Measurements from ENCODE around the gene LDB3. TPM values are rescaled to one million over a fixed set of nuclear protein-coding genes. Genes with fewer than 3 reads are reported as not detected.

Gene LDB3
- total and polyA plus RNA-seq, 2 of the 4 experiments (the other 2 are of a cell fraction) = 0.36 to 2.6 TPM

GRCh38 chr10:86699125-86699524, 30.8 kb downstream of the LDB3 start:
- Histone ChIP-seq H3K23ac (ENCODE audit: low read depth, low read length) (no peak overlapping the region), H2AK9ac (replicated peaks; ENCODE audit: low read depth, low read length, poor library complexity) (no peak overlapping the region), H3K27ac (ENCODE audit: insufficient read depth, low read length) (no peak overlapping the region), H2BK5ac (ENCODE audit: low read depth, low read length, poor library complexity, severe bottlenecking) (no peak overlapping the region), H4K8ac (ENCODE audit: low read depth in 2 of 2, low read length in 2 of 2) (no peak overlapping the region), H2BK15ac (ENCODE audit: low read depth, low read length) (no peak overlapping the region), H3K79me1 (ENCODE audit: low read depth in 1 of 2, low read length in 2 of 2) (no peaks in the 10 kb centered on the region), H3K9me3 (ENCODE audit: control insufficient read depth, insufficient read depth, low read length) (no peaks in the 10 kb centered on the region), H4K20me1 (ENCODE audit: insufficient read depth, low read length) (no peaks in the 10 kb centered on the region), H3K4me2 (ENCODE audit: low read depth, low read length) (no peak overlapping the region), H2AFZ (replicated peaks; ENCODE audit: low read length, poor library complexity) (no peak overlapping the region), H2AK5ac (ENCODE audit: low read depth, low read length) (no peak overlapping the region), H3K4me3 (ENCODE audit: insufficient read depth, low read depth, low read length) (no peak overlapping the region), H3K14ac (replicated peaks; ENCODE audit: low read depth, low read length) (no peak overlapping the region), H3K18ac (ENCODE audit: low read depth, low read length) (no peak overlapping the region), H3K9ac (ENCODE audit: low read depth, low read length) (no peak overlapping the region), H3K27me3 (ENCODE audit: control insufficient read depth, insufficient read depth, low read length) (no peaks in the 10 kb centered on the region), H4K91ac (ENCODE audit: insufficient read depth, low read depth, low read length) (no peak overlapping the region), H3K4ac (ENCODE audit: low read depth, low read length) (no peak overlapping the region), H3K4me1 (ENCODE audit: control insufficient read depth, insufficient read depth, low read length) (no peaks in the 10 kb centered on the region; the same call in 1 of the 2 replicates), H4K5ac (ENCODE audit: low read depth, low read length) (no peak overlapping the region), H2BK20ac (ENCODE audit: low read depth, low read length) (no peak overlapping the region), H3K36me3 (ENCODE audit: control insufficient read depth, insufficient read depth, low read length) (no peaks in the 10 kb centered on the region), H2BK120ac (ENCODE audit: low read depth, low read length) (no peak overlapping the region), H3K56ac (ENCODE audit: extremely low read depth, insufficient read depth, low read length) (no peak overlapping the region), H3K9me1 (ENCODE audit: insufficient read depth, low read length) (peaks cover 6% of the 10 kb centered on the region; the same call in 1 of the 2 replicates)
- dilution Hi-C loops (cut with HindIII; ENCODE audit: low sequenced_read_pairs, unreplicated experiment) = no loop called here
- in situ Hi-C loops (cut with MboI; ENCODE audit: low sequenced_read_pairs) = no loop called here
- DNase-seq (no peak), ATAC-seq (ENCODE audit: low read depth) (no peak)
- peak; percentile 82 for TF ChIP-seq CEBPB (IDR thresholded peaks at IDR 0.05; ENCODE audit: low read depth, low read length)
- TF ChIP-seq, protein P1, sequence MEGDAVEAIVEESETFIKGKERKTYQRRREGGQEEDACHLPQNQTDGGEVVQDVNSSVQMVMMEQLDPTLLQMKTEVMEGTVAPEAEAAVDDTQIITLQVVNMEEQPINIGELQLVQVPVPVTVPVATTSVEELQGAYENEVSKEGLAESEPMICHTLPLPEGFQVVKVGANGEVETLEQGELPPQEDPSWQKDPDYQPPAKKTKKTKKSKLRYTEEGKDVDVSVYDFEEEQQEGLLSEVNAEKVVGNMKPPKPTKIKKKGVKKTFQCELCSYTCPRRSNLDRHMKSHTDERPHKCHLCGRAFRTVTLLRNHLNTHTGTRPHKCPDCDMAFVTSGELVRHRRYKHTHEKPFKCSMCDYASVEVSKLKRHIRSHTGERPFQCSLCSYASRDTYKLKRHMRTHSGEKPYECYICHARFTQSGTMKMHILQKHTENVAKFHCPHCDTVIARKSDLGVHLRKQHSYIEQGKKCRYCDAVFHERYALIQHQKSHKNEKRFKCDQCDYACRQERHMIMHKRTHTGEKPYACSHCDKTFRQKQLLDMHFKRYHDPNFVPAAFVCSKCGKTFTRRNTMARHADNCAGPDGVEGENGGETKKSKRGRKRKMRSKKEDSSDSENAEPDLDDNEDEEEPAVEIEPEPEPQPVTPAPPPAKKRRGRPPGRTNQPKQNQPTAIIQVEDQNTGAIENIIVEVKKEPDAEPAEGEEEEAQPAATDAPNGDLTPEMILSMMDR (conservative IDR thresholded peaks at IDR 0.05; ENCODE audit: low read depth, low read length) = no peak
- no TSS peak for BruUV-seq (replicated peaks)
- POLR2A ChIA-PET (ENCODE audit: unreplicated experiment) = no interaction called here
- intact Hi-C loops (cut with micrococcal nuclease) = no loop called here
- WGBS, 2 experiments (ENCODE audit: extremely low coverage in 2 of 2, insufficient read length in 1 of 2) = 60% methylated on average over 2 of the region's 7 CpGs; no CpG with 5 or more reads in 1 of the 2 experiments
- CTCF ChIA-PET = no interaction called here

All from IMR-90 (cell line).